Vagina (tissue), 2 donors: ENCODE measurements around the gene ZNF501. TPM values are rescaled to one million over a fixed set of nuclear protein-coding genes. Genes with fewer than 3 reads are reported as not detected.

Source experiments
- DNase-seq, 2 donors: peaks; one replicate each; pipeline ENCODE4 v3.0.0-alpha.2; 2017; ENCODE audit errors: extremely low spot score in 2 of 2
- H3K27ac ChIP-seq: fragments of 200-600 bp; sonication (generic); one replicate; pipeline ENCODE4 v1.5.1; 2019
- H3K27me3 ChIP-seq: fragments of 200-600 bp; sonication (generic); one replicate; pipeline ENCODE4 v1.5.1; 2019
- H3K36me3 ChIP-seq, 2 donors: fragments of 200-600 bp; sonication (generic); one replicate each; pipeline ENCODE4 v1.5.1; 2017 to 2019
- H3K4me1 ChIP-seq: fragments of 200-600 bp; sonication (generic); one replicate; pipeline ENCODE4 v1.5.1; 2019
- H3K4me3 ChIP-seq, 2 donors: fragments of 200-600 bp; sonication (generic); 1 replicate in 1 of 2; 2 replicates in 1 of 2; pipeline ENCODE4 v1.5.1; 2016 to 2019
- H3K9me3 ChIP-seq: fragments of 200-600 bp; sonication (generic); one replicate; pipeline ENCODE4 v1.5.1; 2019
- POLR2A ChIP-seq, 2 donors: fragments of 450-650 bp; IDR thresholded peaks; one replicate each; pipeline ENCODE4 v1.6.1; 2017; ENCODE audit warnings: antibody characterized with exemption in 2 of 2, mild to moderate bottlenecking in 2 of 2, moderate library complexity in 2 of 2
- POLR2AphosphoS5 ChIP-seq, 2 donors: sonication (generic); formaldehyde crosslinking; IDR thresholded peaks; one replicate each; pipeline ENCODE4 v1.9.0; 2017; ENCODE audit warnings: antibody characterized with exemption in 2 of 2, mild to moderate bottlenecking in 2 of 2, low read depth in 1 of 2; ENCODE audit not compliant: insufficient read depth in 1 of 2
- intact Hi-C: fragments of 100-400 bp; cut with DNase I; formaldehyde crosslinking; loops from one replicate; pipeline ENCODE4 v1.15.1; 2023
- total RNA-seq: library from RNA; depleted of rRNA; stranded (reverse); fragments of >200 nt; gene quantifications from one replicate; pipeline ENCODE4 v1.2.3, GENCODE V29; 2016
- TF ChIP-seq, protein P1 (sequence below), 3 experiments: fragments of 450-650 bp in 2 of 3; fragments of 200-600 bp in 1 of 3; sonication (generic) in 1 of 3; IDR thresholded peaks; one replicate each; pipeline ENCODE4 v1.5.1; 2017 to 2019; ENCODE audit warnings: antibody characterized with exemption in 3 of 3, mild to moderate bottlenecking in 2 of 3, moderate library complexity in 2 of 3

The ZNF501 gene
- total RNA-seq, 1 donor from 2014 or later = 2.7 TPM

DNA sequence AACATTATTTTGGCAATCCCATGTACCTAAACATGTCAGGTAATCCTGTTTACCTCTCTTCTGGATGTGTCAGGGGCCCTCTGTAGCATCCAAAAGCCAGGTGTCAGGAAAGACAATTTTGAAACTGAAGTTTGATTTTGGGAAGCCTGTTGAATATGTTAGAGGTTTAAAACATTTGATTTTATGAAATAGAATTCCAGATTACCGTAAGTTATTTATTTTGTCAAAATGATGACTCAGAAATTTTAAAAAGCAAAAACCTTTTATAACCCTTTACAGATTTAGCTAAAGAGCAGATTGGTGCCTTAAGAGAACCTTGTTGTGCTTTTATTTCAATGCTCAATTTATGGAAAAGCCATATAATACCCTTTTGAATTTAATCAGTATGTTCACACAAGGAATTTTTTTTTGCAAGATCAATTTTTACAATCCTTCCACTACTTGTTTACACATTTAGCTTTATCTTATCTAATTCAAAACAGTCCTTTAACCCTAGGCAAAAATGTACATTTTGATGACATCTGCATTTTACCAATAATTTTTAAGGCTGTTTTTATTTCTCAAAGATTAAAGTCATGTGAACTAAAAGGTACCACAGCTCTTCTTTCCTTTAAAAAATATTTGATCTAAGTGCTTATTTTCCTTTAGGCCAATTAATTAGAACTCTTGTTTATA lies 42.1 kb downstream of the ZNF501 start:
- intact Hi-C loops = no loop called here
- TF ChIP-seq POLR2A (IDR thresholded peaks at IDR 0.05) = no peak
- TF ChIP-seq, protein P1, sequence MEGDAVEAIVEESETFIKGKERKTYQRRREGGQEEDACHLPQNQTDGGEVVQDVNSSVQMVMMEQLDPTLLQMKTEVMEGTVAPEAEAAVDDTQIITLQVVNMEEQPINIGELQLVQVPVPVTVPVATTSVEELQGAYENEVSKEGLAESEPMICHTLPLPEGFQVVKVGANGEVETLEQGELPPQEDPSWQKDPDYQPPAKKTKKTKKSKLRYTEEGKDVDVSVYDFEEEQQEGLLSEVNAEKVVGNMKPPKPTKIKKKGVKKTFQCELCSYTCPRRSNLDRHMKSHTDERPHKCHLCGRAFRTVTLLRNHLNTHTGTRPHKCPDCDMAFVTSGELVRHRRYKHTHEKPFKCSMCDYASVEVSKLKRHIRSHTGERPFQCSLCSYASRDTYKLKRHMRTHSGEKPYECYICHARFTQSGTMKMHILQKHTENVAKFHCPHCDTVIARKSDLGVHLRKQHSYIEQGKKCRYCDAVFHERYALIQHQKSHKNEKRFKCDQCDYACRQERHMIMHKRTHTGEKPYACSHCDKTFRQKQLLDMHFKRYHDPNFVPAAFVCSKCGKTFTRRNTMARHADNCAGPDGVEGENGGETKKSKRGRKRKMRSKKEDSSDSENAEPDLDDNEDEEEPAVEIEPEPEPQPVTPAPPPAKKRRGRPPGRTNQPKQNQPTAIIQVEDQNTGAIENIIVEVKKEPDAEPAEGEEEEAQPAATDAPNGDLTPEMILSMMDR (IDR thresholded peaks at IDR 0.05) = no peak
- no peak for TF ChIP-seq POLR2AphosphoS5 (IDR thresholded peaks at IDR 0.05; ENCODE audit: insufficient read depth in 1 of 2, low read depth in 1 of 2)
- H3K36me3 ChIP-seq = no peaks in the 10 kb centered on the region
- H3K9me3 ChIP-seq = no peaks in the 10 kb centered on the region
- H3K4me1 ChIP-seq = no peaks in the 10 kb centered on the region
- no peak for DNase-seq
- H3K27me3 ChIP-seq = no peaks in the 10 kb centered on the region
- H3K4me3 ChIP-seq = no peak overlapping the region
- H3K27ac ChIP-seq = no peak overlapping the region

DNA sequence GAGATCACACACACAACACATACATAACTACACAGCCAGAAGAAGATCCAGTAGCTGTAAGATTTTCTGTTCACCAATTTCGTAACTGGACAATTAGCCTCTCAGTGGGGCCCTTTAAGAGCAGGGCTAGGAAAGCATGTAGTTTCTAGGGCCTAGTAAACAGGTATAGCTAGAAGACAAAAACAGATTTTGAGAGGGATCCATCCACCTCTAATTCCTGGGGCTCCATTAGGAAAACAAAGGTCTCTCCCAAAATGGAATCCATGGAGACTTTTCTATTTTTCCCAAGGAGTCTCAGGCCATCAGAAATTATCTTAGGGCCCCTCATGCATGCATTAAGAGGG lies 42.6 kb downstream of the ZNF501 start:
- no peaks in the 10 kb centered on the region for H3K27me3 ChIP-seq
- intact Hi-C loops = no loop called here
- no peak overlapping the region for H3K27ac ChIP-seq
- H3K9me3 ChIP-seq = no peaks in the 10 kb centered on the region
- no peak for DNase-seq
- no peaks in the 10 kb centered on the region for H3K36me3 ChIP-seq
- TF ChIP-seq POLR2A (IDR thresholded peaks at IDR 0.05) = no peak
- TF ChIP-seq, protein P1 (IDR thresholded peaks at IDR 0.05) = no peak
- TF ChIP-seq POLR2AphosphoS5 (IDR thresholded peaks at IDR 0.05; ENCODE audit: insufficient read depth in 1 of 2, low read depth in 1 of 2) = no peak
- no peaks in the 10 kb centered on the region for H3K4me1 ChIP-seq
- no peak overlapping the region for H3K4me3 ChIP-seq

DNA sequence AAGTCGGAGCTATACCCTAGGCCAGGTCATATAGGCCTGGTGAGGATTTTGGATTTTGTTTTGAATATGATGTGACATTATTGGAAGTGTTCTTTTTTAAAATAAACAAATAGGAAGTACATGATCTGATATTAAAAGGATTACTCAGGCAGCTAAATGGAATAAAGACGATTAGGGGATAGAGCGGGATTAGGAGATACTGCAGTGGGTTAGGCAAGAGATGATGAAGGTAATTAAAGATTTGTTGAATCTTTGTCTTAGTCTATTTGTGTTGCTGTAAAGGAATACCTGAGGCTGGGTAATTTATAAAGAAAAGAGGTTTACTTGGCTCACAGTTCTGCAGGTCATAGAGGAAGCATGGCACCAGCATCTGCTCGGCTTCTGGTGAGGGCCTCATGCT lies 53.5 kb downstream of the ZNF501 start:
- no peaks in the 10 kb centered on the region for H3K4me1 ChIP-seq
- no peaks in the 10 kb centered on the region for H3K9me3 ChIP-seq
- no peaks in the 10 kb centered on the region for H3K27me3 ChIP-seq
- intact Hi-C loops = no loop called here
- DNase-seq = no peak
- no peak overlapping the region for H3K4me3 ChIP-seq
- no peaks in the 10 kb centered on the region for H3K36me3 ChIP-seq
- TF ChIP-seq POLR2A (IDR thresholded peaks at IDR 0.05) (no peak), POLR2AphosphoS5 (IDR thresholded peaks at IDR 0.05; ENCODE audit: insufficient read depth in 1 of 2, low read depth in 1 of 2) (no peak)
- TF ChIP-seq, protein P1 (IDR thresholded peaks at IDR 0.05) = no peak
- no peak overlapping the region for H3K27ac ChIP-seq

Other genes with a start within 250 kb of the ZNF501 start
- 2.7 TPM for gene ZKSCAN7, start 174.4 kb upstream of the ZNF501 start, total RNA-seq
- 0.98 TPM for gene ZNF660, start 144.7 kb upstream of the ZNF501 start, total RNA-seq
- gene ZNF197, start 104.6 kb upstream of the ZNF501 start, total RNA-seq = 17.9 TPM
- 9.3 TPM for gene ZNF35, start 80.9 kb upstream of the ZNF501 start, total RNA-seq
- gene ZNF502, start 17.0 kb upstream of the ZNF501 start, total RNA-seq = 4.4 TPM
- 14.0 TPM for gene KIAA1143, start 32.0 kb downstream of the ZNF501 start, total RNA-seq
- 2.2 TPM for gene KIF15, start 32.2 kb downstream of the ZNF501 start, total RNA-seq
- gene TMEM42, start 132.3 kb downstream of the ZNF501 start, total RNA-seq = 10.8 TPM
- not detected for gene TGM4, start 145.0 kb downstream of the ZNF501 start, total RNA-seq
- 83.5 TPM for gene ZDHHC3, start 246.5 kb downstream of the ZNF501 start, total RNA-seq
- gene EXOSC7, start 246.6 kb downstream of the ZNF501 start, total RNA-seq = 56.2 TPM